HEK293 (cell line): ENCODE measurements around the gene TDG.

Source experiments
- BCL11B ChIP-seq: fragments of 450-650 bp; formaldehyde crosslinking; IDR thresholded peaks from 2 replicates; pipeline ENCODE4 v1.5.1; 2016; ENCODE audit warnings: low read depth, missing biosample characterization, missing genetic modification characterization
- EGR2 ChIP-seq: fragments of 450-650 bp; formaldehyde crosslinking; IDR thresholded peaks from 2 replicates; pipeline ENCODE4 v1.5.1; 2016; ENCODE audit warnings: low read depth, missing biosample characterization, missing genetic modification characterization
- GLI2 ChIP-seq: fragments of 450-650 bp; formaldehyde crosslinking; IDR thresholded peaks from 2 replicates; pipeline ENCODE4; 2017; ENCODE audit warnings: missing biosample characterization, missing genetic modification characterization, low read depth, borderline replicate concordance
- IKZF3 ChIP-seq: fragments of 450-650 bp; IDR thresholded peaks from 2 replicates; pipeline ENCODE4 v1.5.0; 2018; ENCODE audit warnings: missing biosample characterization, mild to moderate bottlenecking, missing genetic modification characterization, moderate library complexity
- KLF1 ChIP-seq: fragments of 450-650 bp; formaldehyde crosslinking; IDR thresholded peaks from 2 replicates; pipeline ENCODE4 v1.5.1; 2016; ENCODE audit warnings: missing biosample characterization, missing genetic modification characterization
- REST ChIP-seq: fragments of 450-650 bp; formaldehyde crosslinking; IDR thresholded peaks from 2 replicates; pipeline ENCODE4 v1.5.1; 2016; ENCODE audit warnings: missing biosample characterization, missing genetic modification characterization
- WT1 ChIP-seq: fragments of 450-650 bp; formaldehyde crosslinking; IDR thresholded peaks from 2 replicates; pipeline ENCODE4 v1.5.1; 2016; ENCODE audit warnings: missing biosample characterization, missing genetic modification characterization
- ZIC2 ChIP-seq: fragments of 450-650 bp; formaldehyde crosslinking; IDR thresholded peaks from 2 replicates; pipeline ENCODE4 v1.5.1; 2016; ENCODE audit warnings: missing biosample characterization, missing genetic modification characterization
- ZNF133 ChIP-seq: fragments of 450-650 bp; formaldehyde crosslinking; IDR thresholded peaks from 2 replicates; pipeline ENCODE4 v1.5.1; 2016; ENCODE audit warnings: missing biosample characterization, missing genetic modification characterization
- ZNF175 ChIP-seq: fragments of 450-650 bp; formaldehyde crosslinking; IDR thresholded peaks from 2 replicates; pipeline ENCODE4 v1.5.1; 2016; ENCODE audit warnings: missing biosample characterization, missing genetic modification characterization
- ZNF2 ChIP-seq: fragments of 450-650 bp; formaldehyde crosslinking; IDR thresholded peaks from 2 replicates; pipeline ENCODE4 v1.5.1; 2016; ENCODE audit warnings: missing biosample characterization, missing genetic modification characterization
- ZNF335 ChIP-seq: fragments of 450-650 bp; formaldehyde crosslinking; conservative IDR thresholded peaks from 2 replicates; pipeline ENCODE4 v1.5.1; 2016; ENCODE audit warnings: missing biosample characterization, missing genetic modification characterization
- ZNF416 ChIP-seq: fragments of 450-650 bp; formaldehyde crosslinking; IDR thresholded peaks from 2 replicates; pipeline ENCODE4 v1.5.1; 2016; ENCODE audit warnings: missing biosample characterization, missing genetic modification characterization
- ZNF521 ChIP-seq: fragments of 450-650 bp; formaldehyde crosslinking; IDR thresholded peaks from 2 replicates; pipeline ENCODE4 v1.5.1; 2017; ENCODE audit warnings: missing biosample characterization, mild to moderate bottlenecking, missing genetic modification characterization
- ZNF529 ChIP-seq: fragments of 450-650 bp; formaldehyde crosslinking; IDR thresholded peaks from 2 replicates; pipeline ENCODE4 v1.5.1; 2017; ENCODE audit warnings: missing genetic modification characterization, missing biosample characterization; ENCODE audit not compliant: insufficient replicate concordance
- ZNF555 ChIP-seq: fragments of 450-650 bp; formaldehyde crosslinking; conservative IDR thresholded peaks from 2 replicates; pipeline ENCODE4 v1.5.1; 2017; ENCODE audit warnings: missing biosample characterization, mild to moderate bottlenecking, missing genetic modification characterization, inconsistent platforms
- ZNF621 ChIP-seq: fragments of 450-650 bp; formaldehyde crosslinking; IDR thresholded peaks from 2 replicates; pipeline ENCODE4 v1.5.1; 2017; ENCODE audit warnings: missing biosample characterization, missing genetic modification characterization
- ZNF664 ChIP-seq: fragments of 450-650 bp; formaldehyde crosslinking; IDR thresholded peaks from 2 replicates; pipeline ENCODE4 v1.5.1; 2016; ENCODE audit warnings: missing biosample characterization, missing genetic modification characterization
- ZNF692 ChIP-seq: fragments of 450-650 bp; formaldehyde crosslinking; IDR thresholded peaks from 2 replicates; pipeline ENCODE4 v1.5.1; 2016; ENCODE audit warnings: missing biosample characterization, missing genetic modification characterization
- ZNF830 ChIP-seq: fragments of 450-650 bp; IDR thresholded peaks from 2 replicates; pipeline ENCODE4 v1.5.0; 2018; ENCODE audit warnings: missing biosample characterization, missing genetic modification characterization, low read depth, mild to moderate bottlenecking, moderate library complexity
- ZSCAN30 ChIP-seq: fragments of 450-650 bp; IDR thresholded peaks from 2 replicates; pipeline ENCODE4 v1.5.1; 2018; ENCODE audit warnings: missing biosample characterization, mild to moderate bottlenecking, missing genetic modification characterization, moderate library complexity
- TF ChIP-seq, protein P1 (sequence below): fragments of 450-650 bp; formaldehyde crosslinking; IDR thresholded peaks from 2 replicates; pipeline ENCODE4 v1.5.1; 2016; ENCODE audit warnings: missing biosample characterization, missing genetic modification characterization
- TF ChIP-seq, protein P2 (sequence below): fragments of 450-650 bp; formaldehyde crosslinking; IDR thresholded peaks from 2 replicates; pipeline ENCODE4 v1.5.1; 2016; ENCODE audit warnings: missing biosample characterization, missing genetic modification characterization
- TF ChIP-seq, protein P3 (sequence below): fragments of 450-650 bp; formaldehyde crosslinking; IDR thresholded peaks from 2 replicates; pipeline ENCODE4 v1.5.1; 2017; ENCODE audit warnings: missing biosample characterization, missing genetic modification characterization

Gene TDG

GRCh38 chr12:103965590-103966504, at the start of gene TDG (continued):
- TF ChIP-seq, protein P1, sequence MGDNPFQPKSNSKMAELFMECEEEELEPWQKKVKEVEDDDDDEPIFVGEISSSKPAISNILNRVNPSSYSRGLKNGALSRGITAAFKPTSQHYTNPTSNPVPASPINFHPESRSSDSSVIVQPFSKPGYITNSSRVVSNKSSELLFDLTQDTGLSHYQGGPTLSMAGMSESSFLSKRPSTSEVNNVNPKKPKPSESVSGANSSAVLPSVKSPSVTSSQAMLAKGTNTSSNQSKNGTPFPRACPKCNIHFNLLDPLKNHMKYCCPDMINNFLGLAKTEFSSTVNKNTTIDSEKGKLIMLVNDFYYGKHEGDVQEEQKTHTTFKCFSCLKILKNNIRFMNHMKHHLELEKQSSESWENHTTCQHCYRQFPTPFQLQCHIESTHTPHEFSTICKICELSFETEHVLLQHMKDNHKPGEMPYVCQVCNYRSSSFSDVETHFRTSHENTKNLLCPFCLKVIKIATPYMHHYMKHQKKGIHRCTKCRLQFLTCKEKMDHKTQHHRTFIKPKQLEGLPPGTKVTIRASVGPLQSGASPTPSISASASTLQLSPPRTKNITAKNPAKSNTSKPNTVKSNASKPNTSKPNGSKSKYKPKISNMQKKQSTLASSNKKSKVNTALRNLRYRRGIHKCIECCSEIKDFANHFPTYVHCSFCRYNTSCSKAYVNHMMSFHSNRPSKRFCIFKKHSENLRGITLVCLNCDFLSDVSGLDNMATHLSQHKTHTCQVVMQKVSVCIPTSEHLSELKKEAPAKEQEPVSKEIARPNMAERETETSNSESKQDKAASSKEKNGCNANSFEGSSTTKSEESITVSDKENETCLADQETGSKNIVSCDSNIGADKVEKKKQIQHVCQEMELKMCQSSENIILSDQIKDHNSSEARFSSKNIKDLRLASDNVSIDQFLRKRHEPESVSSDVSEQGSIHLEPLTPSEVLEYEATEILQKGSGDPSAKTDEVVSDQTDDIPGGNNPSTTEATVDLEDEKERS (tag by site-specific recombination), result no peak
- TF ChIP-seq WT1 (tag by site-specific recombination), result no peak; the same call in 1 of the 2 replicates
- peak; percentile 77 for TF ChIP-seq EGR2 (tag by site-specific recombination)
- TF ChIP-seq IKZF3 (tag by site-specific recombination), result no peak
- no peak for TF ChIP-seq BCL11B (tag by site-specific recombination)
- no peak for TF ChIP-seq ZNF416
- 0 out of 2 replicates have a peak, but pooled peaks have one; percentile 41 for TF ChIP-seq KLF1
- TF ChIP-seq ZNF555 (tag by site-specific recombination), result no peak
- peak; percentile 86 for TF ChIP-seq ZNF692 (tag by site-specific recombination)
- TF ChIP-seq ZSCAN30 (tag by site-specific recombination), result peak; percentile 85; the same call in 1 of the 2 replicates
- TF ChIP-seq ZIC2 (tag by site-specific recombination), result peak; percentile 38; the same call in 1 of the 2 replicates
- TF ChIP-seq ZNF529 (tag by site-specific recombination), result no peak
- no peak for TF ChIP-seq GLI2 (tag by site-specific recombination)
- no peak for TF ChIP-seq ZNF621 (tag by site-specific recombination)
- TF ChIP-seq ZNF521 (tag by site-specific recombination), result no peak
- TF ChIP-seq ZNF175 (tag by site-specific recombination), result no peak
- TF ChIP-seq ZNF335 (tag by site-specific recombination), result peak; percentile 96
- no peak for TF ChIP-seq ZNF830
- TF ChIP-seq, protein P2, sequence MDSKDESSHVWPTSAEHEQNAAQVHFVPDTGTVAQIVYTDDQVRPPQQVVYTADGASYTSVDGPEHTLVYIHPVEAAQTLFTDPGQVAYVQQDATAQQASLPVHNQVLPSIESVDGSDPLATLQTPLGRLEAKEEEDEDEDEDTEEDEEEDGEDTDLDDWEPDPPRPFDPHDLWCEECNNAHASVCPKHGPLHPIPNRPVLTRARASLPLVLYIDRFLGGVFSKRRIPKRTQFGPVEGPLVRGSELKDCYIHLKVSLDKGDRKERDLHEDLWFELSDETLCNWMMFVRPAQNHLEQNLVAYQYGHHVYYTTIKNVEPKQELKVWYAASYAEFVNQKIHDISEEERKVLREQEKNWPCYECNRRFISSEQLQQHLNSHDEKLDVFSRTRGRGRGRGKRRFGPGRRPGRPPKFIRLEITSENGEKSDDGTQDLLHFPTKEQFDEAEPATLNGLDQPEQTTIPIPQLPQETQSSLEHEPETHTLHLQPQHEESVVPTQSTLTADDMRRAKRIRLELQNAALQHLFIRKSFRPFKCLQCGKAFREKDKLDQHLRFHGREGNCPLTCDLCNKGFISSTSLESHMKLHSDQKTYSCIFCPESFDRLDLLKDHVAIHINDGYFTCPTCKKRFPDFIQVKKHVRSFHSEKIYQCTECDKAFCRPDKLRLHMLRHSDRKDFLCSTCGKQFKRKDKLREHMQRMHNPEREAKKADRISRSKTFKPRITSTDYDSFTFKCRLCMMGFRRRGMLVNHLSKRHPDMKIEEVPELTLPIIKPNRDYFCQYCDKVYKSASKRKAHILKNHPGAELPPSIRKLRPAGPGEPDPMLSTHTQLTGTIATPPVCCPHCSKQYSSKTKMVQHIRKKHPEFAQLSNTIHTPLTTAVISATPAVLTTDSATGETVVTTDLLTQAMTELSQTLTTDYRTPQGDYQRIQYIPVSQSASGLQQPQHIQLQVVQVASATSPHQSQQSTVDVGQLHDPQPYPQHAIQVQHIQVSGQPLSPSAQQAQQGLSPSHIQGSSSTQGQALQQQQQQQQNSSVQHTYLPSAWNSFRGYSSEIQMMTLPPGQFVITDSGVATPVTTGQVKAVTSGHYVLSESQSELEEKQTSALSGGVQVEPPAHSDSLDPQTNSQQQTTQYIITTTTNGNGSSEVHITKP (tag by site-specific recombination), result peak; percentile 85
- peak; percentile 81 for TF ChIP-seq ZNF2 (tag by site-specific recombination)
- no peak; the same call in 1 of the 2 replicates for TF ChIP-seq ZNF664
- TF ChIP-seq, protein P3, sequence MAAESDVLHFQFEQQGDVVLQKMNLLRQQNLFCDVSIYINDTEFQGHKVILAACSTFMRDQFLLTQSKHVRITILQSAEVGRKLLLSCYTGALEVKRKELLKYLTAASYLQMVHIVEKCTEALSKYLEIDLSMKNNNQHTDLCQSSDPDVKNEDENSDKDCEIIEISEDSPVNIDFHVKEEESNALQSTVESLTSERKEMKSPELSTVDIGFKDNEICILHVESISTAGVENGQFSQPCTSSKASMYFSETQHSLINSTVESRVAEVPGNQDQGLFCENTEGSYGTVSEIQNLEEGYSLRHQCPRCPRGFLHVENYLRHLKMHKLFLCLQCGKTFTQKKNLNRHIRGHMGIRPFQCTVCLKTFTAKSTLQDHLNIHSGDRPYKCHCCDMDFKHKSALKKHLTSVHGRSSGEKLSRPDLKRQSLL, result no peak; the same call in 1 of the 2 replicates
- TF ChIP-seq REST (tag by site-specific recombination), result peak; percentile 16; the same call in 1 of the 2 replicates
- TF ChIP-seq ZNF133, result no peak
